ENCODE results near the gene ZNF746. TPM values are rescaled to one million over a fixed set of nuclear protein-coding genes. Genes with fewer than 3 reads are reported as not detected.

The ZNF746 gene
- total RNA-seq, 4 donors from 2014 or later, result 17.3 to 25.2 (median 19.8) TPM

DNA sequence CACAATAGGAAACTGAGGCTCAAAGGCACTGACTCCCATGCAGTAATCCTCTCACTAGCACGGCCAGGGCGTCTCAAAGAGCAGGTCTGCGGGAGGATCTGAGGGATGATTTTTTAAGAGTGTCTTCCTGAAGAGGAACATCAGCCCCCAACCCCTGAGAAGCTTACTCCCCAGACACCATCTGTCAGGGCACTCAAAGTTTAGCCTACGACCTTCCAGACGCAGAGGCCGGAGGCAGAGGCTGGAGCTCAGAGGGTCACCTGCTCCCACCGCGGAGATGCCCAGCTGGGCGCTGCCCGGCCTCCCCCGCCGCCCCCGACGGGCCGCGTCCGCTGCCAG, 38.4 kb downstream of the ZNF746 start:
- TF ChIP-seq, protein P1, sequence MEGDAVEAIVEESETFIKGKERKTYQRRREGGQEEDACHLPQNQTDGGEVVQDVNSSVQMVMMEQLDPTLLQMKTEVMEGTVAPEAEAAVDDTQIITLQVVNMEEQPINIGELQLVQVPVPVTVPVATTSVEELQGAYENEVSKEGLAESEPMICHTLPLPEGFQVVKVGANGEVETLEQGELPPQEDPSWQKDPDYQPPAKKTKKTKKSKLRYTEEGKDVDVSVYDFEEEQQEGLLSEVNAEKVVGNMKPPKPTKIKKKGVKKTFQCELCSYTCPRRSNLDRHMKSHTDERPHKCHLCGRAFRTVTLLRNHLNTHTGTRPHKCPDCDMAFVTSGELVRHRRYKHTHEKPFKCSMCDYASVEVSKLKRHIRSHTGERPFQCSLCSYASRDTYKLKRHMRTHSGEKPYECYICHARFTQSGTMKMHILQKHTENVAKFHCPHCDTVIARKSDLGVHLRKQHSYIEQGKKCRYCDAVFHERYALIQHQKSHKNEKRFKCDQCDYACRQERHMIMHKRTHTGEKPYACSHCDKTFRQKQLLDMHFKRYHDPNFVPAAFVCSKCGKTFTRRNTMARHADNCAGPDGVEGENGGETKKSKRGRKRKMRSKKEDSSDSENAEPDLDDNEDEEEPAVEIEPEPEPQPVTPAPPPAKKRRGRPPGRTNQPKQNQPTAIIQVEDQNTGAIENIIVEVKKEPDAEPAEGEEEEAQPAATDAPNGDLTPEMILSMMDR (IDR thresholded peaks at IDR 0.05; ENCODE audit: low read depth), result no peak

DNA sequence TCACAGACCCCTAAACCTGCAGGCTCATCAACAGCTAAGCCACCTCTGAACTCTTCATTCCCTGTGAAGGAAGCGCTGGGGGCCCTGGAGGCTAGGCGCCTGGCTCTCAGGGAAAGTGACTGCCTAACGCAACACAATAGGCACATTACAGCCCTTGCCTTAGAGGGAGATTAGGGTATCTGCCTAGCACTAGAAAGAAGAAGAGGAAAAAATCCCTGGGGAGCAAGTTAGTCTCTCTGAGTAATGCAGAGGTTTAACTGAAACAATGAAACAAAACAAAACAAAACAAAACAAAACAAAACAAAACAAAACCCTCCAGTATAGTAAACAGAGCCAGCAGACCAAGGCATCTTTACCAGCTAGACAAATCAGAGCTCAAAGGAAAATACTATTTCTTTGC, 39.4 kb downstream of the ZNF746 start:
- TF ChIP-seq, protein P1 (IDR thresholded peaks at IDR 0.05; ENCODE audit: low read depth), result no peak

DNA sequence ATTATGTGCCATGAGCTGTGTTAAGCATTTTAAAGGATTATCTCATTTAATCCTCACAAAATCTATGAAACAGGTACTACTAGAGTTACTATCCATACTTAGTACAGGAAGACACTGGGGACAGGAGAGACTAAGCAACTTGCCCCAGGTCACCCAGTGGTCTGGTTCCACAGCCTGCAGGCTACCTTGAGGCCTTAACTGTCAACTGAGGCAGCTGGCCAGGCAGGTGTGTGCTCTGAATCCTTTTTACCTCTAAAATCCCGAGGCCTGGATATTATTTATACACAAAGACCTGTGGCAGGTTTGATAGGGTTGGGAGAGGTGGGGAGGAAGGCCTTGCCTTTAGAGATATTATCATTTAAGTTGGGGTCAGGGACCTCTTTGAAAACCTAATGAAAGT, 39.8 kb downstream of the ZNF746 start:
- TF ChIP-seq, protein P1 (IDR thresholded peaks at IDR 0.05; ENCODE audit: low read depth), result no peak

DNA sequence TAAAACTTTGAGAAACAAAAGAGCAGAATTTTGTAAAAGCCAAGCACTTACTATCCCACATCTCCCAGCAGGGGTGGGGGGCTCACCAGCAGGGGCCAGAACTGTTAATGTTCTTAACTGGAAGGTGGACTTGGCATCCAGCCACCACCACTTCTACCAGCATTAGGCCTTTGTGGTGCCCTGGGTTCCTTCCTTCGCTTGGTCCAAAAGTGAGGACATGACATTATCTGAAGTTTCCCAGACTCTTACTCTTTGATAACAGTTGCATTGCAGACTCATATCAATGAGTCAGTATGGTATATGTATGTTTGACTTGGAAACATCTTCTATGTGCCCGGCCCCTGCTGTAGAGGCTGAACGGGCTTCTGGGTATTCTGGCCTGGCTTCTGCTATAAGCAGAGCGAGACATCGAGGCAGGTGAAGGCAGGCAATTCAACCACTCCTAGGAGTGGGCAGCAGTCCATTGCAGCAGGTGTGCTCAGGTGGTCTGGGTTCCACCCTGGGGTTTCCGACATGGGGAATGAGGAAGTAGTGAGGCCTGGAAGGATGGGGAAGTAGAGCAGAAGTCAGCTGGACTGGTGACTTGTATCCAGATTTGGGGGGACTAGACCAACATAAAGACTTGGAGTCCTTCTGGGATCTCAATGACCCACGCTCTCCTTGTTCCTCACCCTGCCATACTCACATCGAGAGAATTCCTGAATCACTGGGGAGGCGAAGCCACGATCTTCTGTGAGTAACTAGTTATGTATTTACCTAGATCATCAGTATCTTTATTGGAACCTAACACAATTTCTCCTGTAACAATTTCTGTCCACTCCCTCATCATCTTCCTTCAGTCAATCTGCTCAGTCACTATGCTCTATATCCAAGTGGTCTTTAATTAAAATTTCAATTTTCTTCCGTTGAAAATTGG, 40.8 kb downstream of the ZNF746 start:
- TF ChIP-seq, protein P1 (IDR thresholded peaks at IDR 0.05; ENCODE audit: low read depth), result no peak

DNA sequence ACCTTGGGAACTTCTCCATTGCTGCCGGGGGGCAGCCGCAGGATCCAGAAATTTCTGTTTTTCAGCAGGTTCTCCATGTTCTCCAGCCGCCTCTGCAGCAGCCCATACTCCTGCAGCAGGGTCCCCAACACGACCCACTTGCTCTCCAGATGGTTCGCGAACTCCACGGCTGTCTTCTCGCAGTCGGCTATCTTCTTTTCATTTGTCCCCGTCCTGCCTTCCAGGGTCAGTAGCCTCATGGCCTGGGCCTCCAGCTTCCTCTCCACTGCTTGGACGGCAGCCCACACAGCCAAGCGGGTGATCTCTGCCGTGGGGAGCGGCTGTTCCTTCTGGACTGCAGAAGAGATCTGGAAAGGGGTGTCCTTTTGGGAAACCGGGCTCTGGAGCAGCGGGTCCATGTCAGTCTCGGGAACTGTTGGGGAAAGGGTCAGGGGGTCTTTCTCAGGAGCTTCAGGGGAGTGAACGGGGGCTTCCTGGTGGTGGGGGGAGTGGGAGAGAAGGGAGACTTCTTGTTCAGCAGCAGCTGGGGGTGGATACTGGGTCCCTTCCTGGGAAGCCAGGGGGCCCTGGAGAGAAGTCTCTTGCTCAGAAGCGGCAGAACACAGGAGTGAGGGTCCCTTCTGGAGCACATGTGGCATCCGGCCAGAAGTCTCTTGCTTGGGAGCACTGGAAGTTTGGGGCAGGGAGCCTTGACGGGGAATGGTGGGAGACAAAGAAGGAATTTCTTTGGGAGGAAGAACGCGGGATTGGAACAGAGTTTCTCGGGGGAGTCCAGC, 42.2 kb downstream of the ZNF746 start:
- TF ChIP-seq, protein P1 (IDR thresholded peaks at IDR 0.05; ENCODE audit: low read depth), result no peak

DNA sequence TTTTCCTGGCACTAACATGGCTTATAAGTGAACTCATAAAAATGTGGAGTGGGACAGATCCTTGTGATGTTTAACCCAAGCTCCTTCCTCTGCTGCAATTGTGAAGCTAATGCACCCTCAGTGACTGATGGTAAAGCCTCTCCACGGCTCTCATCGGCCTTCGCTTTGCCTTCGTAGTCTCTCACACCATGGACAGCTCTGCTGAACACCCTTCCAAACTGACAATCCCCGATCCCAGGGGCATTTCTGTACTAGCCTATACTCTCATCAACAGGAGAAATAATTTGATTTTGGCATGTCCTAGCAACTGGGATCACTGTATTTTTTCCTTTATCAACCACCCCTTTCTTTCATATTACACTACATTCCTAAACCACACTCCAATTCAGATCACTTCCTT, 42.9 kb downstream of the ZNF746 start:
- TF ChIP-seq, protein P1 (IDR thresholded peaks at IDR 0.05; ENCODE audit: low read depth), result no peak

DNA sequence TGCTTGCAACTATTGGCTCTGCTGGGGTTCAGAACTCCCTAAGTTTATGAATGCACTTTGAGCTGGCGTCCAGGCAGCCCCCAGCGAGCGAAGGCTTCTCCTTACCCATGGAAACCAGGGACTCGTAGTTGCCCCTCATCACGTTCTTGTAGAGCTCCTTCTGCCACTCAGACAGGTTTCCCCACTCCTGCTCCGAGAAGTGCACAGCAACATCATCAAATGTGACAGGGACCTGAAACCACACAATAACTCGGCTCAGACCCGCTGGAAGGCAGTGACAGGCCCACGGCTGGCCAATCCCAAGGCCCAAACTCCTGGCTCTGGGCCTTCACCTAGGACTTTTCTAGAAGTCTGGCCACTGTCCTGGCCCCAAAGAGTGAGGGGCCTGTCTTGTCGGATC, 43.6 kb downstream of the ZNF746 start:
- TF ChIP-seq, protein P1 (IDR thresholded peaks at IDR 0.05; ENCODE audit: low read depth), result no peak
